ENCODE results near the gene CD7.

GRCh38 chr17:82325286-82326180 is 8.1 kb upstream of the CD7 start:
- TF ChIP-seq POLR2AphosphoS5 (IDR thresholded peaks at IDR 0.05; ENCODE audit: borderline replicate concordance, low read depth, low read length) (no peak), EZH2 (IDR thresholded peaks at IDR 0.05) (no peak), FOXP2 (optimal IDR thresholded peaks at IDR 0.05; ENCODE audit: control extremely low read depth, extremely low read length, insufficient read depth) (no peak)

Measured in SK-N-MC (cell line).